ENCODE measurements around the gene TMEM184A.
A peak's percentile ranks its signal among the peaks of the same experiment; 100 is the strongest.

Gene TMEM184A

GRCh38 chr7:1546274-1546908 is 9.6 kb downstream of the TMEM184A start:
- intact Hi-C loops (cut with micrococcal nuclease): no loop called here
- no peaks in the 10 kb centered on the region for H3K9me3 Mint-ChIP-seq

DNA sequence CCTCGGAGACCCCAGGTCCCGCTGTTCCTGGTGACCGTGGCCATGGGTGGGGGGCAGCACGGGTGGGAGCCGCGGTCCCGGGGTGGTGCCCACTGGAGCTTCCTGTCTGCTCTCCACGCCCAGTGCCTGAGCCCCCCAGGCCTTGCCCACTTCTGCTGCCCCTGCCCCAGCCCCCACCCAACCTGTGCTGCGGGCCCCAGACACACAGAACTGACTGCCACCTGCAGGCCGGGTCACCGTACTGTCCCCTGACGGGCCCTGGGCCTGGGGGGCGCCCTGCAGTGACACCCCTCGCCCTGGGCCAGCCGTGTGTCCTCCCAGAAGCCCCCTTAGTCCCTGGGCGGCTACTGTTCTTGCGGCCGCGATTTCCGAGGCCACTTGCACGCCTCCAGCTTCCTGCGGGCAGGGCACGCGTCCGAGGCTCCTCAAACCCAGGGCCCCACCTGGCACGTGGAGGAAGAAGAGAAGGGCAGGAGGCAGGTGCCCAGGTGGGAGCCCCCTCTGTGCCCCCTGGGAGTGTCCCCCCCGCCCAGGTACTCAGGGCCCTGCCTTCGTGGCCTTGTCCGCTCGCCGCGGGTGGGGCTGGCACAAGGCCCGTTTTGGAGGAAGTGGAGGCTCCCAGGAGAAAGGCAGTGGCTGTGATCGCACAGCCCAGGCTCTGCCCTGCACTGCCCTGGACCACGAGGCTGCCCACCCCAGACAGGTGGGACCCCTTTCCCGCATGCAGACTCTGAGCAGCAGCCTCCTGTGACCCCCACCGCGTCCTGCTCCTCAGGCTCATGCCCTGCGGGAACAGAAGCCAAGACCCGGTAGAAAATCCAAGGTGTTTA is 10.4 kb downstream of the TMEM184A start:
- peak overlapping the region; percentile 64 for H3K27ac Mint-ChIP-seq
- no peak overlapping the region for H3K4me3 Mint-ChIP-seq
- H3K4me1 Mint-ChIP-seq (ENCODE audit: low read depth): peaks cover 14% of the 10 kb centered on the region
- H3K27me3 Mint-ChIP-seq: peaks cover 1% of the 10 kb centered on the region
- peaks cover 44% of the 10 kb centered on the region for H3K36me3 Mint-ChIP-seq (ENCODE audit: low read depth)
- intact Hi-C loops (cut with micrococcal nuclease): no loop called here
- no peaks in the 10 kb centered on the region for H3K9me3 Mint-ChIP-seq

More at GRCh38 chr7:1546274-1546908, 9.6 kb downstream of the TMEM184A start:
- peaks cover 14% of the 10 kb centered on the region for H3K4me1 Mint-ChIP-seq (ENCODE audit: low read depth)
- H3K36me3 Mint-ChIP-seq (ENCODE audit: low read depth): peaks cover 36% of the 10 kb centered on the region
- H3K27me3 Mint-ChIP-seq: peaks cover 1% of the 10 kb centered on the region
- no peak overlapping the region for H3K4me3 Mint-ChIP-seq
- H3K27ac Mint-ChIP-seq: peak overlapping the region; percentile 64

DNA sequence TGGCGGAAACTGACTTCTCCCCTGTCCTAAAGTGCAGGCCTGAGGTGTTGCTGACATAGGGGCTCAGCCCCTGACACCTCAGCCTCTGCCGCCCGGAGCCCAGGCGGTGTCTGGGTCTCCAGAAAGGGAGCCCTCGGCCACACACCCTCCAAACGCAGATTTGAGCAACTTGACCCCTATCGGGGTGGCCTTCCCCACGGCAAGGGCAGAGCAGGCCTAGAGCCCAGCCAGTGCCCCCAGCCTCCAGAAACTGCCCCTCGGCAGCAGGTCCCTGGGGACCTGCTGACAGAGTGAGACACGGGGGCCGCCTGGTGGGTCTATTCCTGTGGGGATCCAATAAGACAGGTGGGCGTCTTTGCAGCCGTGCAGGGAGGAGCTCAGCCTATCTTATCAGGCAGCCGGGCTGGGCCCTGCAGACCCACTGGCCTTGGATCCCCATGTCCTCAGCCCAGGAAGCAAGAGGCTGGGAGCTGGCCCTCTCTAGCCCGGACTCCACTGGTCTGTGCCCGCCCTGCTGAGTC is 11.0 kb downstream of the TMEM184A start:
- Mint-ChIP-seq H3K4me1 (ENCODE audit: low read depth) (peaks cover 14% of the 10 kb centered on the region), H3K27me3 (peaks cover 1% of the 10 kb centered on the region), H3K4me3 (no peak overlapping the region), H3K36me3 (ENCODE audit: low read depth) (peaks cover 51% of the 10 kb centered on the region), H3K27ac (no peak overlapping the region), H3K9me3 (no peaks in the 10 kb centered on the region)
- intact Hi-C loops (cut with micrococcal nuclease): no loop called here

GRCh38 chr7:1544178-1544895 is 11.7 kb downstream of the TMEM184A start:
- H3K27ac Mint-ChIP-seq: peak overlapping the region; percentile 14
- H3K36me3 Mint-ChIP-seq (ENCODE audit: low read depth): peaks cover 57% of the 10 kb centered on the region
- no peak overlapping the region for H3K4me3 Mint-ChIP-seq
- H3K4me1 Mint-ChIP-seq (ENCODE audit: low read depth): peaks cover 14% of the 10 kb centered on the region
- no peaks in the 10 kb centered on the region for H3K9me3 Mint-ChIP-seq
- intact Hi-C loops (cut with micrococcal nuclease): no loop called here
- H3K27me3 Mint-ChIP-seq: peaks cover 1% of the 10 kb centered on the region

DNA sequence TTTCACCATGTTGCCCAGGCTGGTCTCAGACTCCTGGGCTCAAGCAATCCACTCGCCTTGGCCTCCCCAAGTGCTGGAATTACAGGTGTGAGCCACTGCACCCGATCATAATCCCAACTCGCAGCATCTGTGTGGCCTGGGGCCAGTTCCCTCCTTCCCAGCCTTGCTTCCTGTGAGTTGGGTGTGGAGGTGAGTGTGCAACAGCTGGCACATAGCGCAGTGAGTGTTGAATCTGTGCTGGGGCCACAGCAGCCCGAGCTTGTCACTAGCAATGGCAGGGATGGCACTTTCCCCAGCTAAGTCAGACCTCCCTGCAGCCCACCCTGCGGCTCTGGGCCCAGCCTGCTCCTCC is 12.2 kb downstream of the TMEM184A start:
- H3K27me3 Mint-ChIP-seq: peaks cover 1% of the 10 kb centered on the region
- intact Hi-C loops (cut with micrococcal nuclease): no loop called here
- H3K9me3 Mint-ChIP-seq: no peaks in the 10 kb centered on the region
- peak overlapping the region; percentile 14 for H3K27ac Mint-ChIP-seq
- peaks cover 62% of the 10 kb centered on the region for H3K36me3 Mint-ChIP-seq (ENCODE audit: low read depth)
- H3K4me1 Mint-ChIP-seq (ENCODE audit: low read depth): peaks cover 14% of the 10 kb centered on the region
- no peak overlapping the region for H3K4me3 Mint-ChIP-seq

DNA sequence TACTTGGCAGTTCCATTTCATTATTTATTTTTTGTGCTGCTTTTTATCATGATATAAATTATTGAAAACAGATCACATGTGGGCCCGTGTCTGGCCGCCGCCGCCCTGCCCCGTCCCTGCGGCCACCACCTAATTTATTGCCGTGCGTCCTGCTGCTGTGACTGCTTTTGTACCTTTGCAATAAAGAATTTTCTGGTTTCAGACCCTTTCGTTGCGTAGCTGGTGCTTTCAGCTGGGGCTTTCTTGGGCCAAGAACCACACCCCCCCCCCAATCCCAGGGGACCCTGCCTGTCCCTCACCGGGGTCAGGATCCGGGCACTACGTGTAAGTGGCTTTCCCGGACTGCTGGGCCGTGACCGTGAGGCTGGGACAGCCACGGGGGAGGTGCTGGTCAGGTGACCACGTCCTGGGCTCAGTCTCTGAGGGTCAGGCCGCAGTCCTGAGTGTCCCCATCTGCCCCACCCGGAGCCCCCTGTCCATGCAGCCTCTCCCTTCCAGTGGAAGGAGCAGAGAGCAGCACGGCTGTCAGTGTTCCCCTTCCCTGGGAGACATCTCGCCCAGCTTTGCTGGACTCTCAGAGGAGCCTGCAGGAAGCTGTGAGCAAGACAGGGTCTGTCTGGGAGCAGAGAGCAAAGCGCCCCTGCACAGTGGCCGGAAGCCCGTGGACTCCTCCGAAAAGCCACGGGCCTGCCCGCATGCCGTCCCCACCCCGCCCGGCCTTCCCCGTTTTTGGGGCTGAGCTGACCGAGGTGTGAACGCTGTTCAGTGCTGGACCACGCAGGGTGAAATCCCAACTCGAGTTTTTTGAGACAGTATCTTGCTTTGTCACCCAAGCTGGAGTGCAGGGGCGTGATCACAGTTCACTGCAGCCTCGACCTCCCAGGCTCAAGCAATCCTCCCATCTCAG is 12.9 kb downstream of the TMEM184A start:
- peak overlapping the region; percentile 14 for H3K27ac Mint-ChIP-seq
- H3K4me3 Mint-ChIP-seq: no peak overlapping the region
- H3K9me3 Mint-ChIP-seq: no peaks in the 10 kb centered on the region
- no peaks in the 10 kb centered on the region for H3K27me3 Mint-ChIP-seq
- peaks cover 10% of the 10 kb centered on the region for H3K4me1 Mint-ChIP-seq (ENCODE audit: low read depth)
- intact Hi-C loops (cut with micrococcal nuclease): no loop called here
- H3K36me3 Mint-ChIP-seq (ENCODE audit: low read depth): peaks cover 66% of the 10 kb centered on the region

- intact Hi-C loops (cut with micrococcal nuclease): no loop called here
- Mint-ChIP-seq H3K36me3 (ENCODE audit: low read depth) (peaks cover 74% of the 10 kb centered on the region), H3K9me3 (no peaks in the 10 kb centered on the region), H3K27ac (no peak overlapping the region), H3K4me3 (no peak overlapping the region), H3K27me3 (no peaks in the 10 kb centered on the region), H3K4me1 (ENCODE audit: low read depth) (peaks cover 15% of the 10 kb centered on the region)
These were observed 13.7 kb downstream of the TMEM184A start for GRCh38 chr7:1542329-1542728.

DNA sequence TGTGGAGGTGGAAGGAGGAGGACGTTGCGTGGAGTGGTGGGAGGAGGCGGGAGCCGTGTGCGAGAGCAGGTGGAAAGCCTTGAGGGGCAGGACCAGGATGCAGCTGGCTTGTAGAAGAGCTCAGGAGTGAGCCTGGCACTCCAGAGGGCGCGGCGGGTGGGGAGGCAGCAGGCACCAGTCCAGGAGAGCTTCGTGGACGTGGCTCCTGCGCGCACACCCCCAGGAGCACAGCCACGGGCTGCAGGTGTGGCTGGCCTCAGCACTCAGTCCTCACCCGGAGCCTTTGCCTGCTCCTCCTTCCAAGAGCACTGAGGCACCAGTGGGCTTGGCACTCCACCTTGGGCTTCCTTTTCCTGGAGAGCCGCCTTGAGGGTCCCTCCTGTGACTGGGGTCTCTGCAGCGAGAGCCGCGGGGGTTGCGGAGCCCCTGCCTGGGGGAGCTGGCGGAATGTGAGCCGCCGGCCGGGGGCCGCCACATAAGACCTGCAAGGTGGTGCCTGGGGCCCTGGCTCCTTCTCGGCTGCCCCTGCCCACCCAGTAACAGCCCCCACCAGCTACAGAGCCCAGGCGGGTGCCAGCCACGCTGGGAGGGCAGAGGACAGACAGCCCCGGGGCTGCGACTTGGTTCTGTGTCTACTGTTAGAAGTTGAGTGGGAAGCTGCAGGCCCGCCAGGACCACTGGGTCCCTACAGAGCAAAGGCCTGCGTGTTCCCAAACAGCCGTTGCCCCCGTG is 14.4 kb downstream of the TMEM184A start:
- Mint-ChIP-seq H3K36me3 (ENCODE audit: low read depth) (peaks cover 81% of the 10 kb centered on the region), H3K9me3 (no peaks in the 10 kb centered on the region), H3K27ac (no peak overlapping the region), H3K4me1 (ENCODE audit: low read depth) (peaks cover 20% of the 10 kb centered on the region), H3K4me3 (no peak overlapping the region), H3K27me3 (no peaks in the 10 kb centered on the region)
- intact Hi-C loops (cut with micrococcal nuclease): no loop called here

- H3K27me3 Mint-ChIP-seq: no peaks in the 10 kb centered on the region
- H3K27ac Mint-ChIP-seq: no peak overlapping the region
- peaks cover 89% of the 10 kb centered on the region for H3K36me3 Mint-ChIP-seq (ENCODE audit: low read depth)
- H3K9me3 Mint-ChIP-seq: no peaks in the 10 kb centered on the region
- peaks cover 23% of the 10 kb centered on the region for H3K4me1 Mint-ChIP-seq (ENCODE audit: low read depth)
- intact Hi-C loops (cut with micrococcal nuclease): no loop called here
- no peak overlapping the region for H3K4me3 Mint-ChIP-seq
These were observed 15.2 kb downstream of the TMEM184A start for GRCh38 chr7:1540776-1541271.

DNA sequence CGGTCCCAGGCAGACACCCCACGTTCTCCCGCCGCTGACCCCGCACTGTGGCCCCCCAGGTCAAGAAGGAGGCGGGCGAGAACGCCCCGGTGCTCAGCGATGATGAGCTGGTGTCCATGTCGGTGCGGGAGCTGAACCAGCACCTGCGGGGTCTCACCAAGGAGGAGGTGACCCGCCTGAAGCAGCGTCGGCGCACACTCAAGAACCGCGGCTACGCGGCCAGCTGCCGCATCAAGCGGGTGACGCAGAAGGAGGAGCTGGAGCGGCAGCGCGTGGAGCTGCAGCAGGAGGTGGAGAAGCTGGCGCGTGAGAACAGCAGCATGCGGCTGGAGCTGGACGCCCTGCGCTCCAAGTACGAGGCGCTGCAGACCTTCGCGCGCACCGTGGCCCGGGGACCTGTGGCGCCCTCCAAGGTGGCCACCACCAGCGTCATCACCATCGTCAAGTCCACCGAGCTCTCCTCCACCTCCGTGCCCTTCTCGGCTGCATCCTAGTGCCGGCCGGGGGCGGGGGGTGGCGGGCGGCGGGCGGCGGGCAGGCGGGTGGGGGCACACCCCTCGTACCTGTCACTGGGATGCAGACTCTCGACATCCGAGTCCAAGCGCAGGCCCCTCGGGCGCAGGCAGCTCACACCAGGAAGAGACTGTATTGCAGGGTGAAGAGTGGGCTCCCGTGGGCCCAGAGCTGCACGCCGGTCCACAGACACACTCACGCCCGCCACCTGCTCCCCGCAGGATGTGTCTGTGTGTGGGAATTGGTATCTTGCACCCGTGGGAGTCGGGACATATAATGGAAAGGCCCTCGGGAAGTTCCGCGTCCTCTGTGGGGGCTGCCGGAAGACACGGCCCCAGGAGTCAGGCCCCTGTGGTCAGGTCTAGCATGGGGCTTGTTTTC is 15.9 kb downstream of the TMEM184A start:
- intact Hi-C loops (cut with micrococcal nuclease): no loop called here
- Mint-ChIP-seq H3K36me3 (ENCODE audit: low read depth) (peaks cover 96% of the 10 kb centered on the region), H3K9me3 (no peaks in the 10 kb centered on the region), H3K27ac (no peak overlapping the region), H3K4me3 (no peak overlapping the region), H3K27me3 (no peaks in the 10 kb centered on the region), H3K4me1 (ENCODE audit: low read depth) (peaks cover 25% of the 10 kb centered on the region)

DNA sequence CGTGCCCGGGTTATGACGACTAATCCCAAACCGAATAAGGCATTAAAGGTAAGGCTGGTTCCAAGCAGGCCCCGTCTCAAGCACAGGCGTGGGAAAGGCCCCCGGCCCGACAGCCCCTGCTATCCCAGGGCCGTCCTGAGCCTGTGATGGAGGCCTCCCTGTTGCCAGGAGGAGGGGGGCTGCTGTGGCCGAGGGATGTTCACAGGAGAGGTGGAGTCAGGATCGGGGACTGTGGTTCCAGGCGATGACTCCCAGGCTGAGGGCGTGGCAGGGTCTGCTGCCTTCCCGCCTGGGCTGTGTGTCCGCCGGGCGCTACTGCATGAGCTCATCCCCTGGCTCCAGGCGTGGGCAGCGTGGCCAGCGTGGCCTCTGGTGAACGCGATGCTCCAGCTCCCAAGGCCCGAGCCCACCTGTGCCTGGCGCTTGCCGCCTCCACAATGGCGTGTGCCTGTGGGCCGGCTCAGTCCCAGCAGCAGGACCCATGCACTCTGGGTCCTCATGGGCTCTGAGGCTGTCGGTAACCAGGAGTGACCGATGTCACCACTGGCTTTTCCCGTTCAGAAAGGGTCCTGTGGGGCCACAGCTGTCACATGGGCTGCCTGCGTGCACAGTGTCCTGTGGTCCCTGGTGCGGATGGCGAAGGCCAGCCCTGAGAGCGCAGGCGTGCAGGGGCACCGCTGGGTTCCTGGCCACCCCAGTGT is 16.7 kb downstream of the TMEM184A start:
- no peak overlapping the region for H3K4me3 Mint-ChIP-seq
- H3K27ac Mint-ChIP-seq: no peak overlapping the region
- H3K4me1 Mint-ChIP-seq (ENCODE audit: low read depth): peaks cover 32% of the 10 kb centered on the region
- no peaks in the 10 kb centered on the region for H3K27me3 Mint-ChIP-seq
- peaks cover 97% of the 10 kb centered on the region for H3K36me3 Mint-ChIP-seq (ENCODE audit: low read depth)
- intact Hi-C loops (cut with micrococcal nuclease): no loop called here
- H3K9me3 Mint-ChIP-seq: no peaks in the 10 kb centered on the region

Measured in dendritic cell treated with granulocyte-macrophage colony-stimulating factor and Interleukin-4, amounts not matched to agents 40 ng/mL and 50 ng/mL, for 4 days (primary cell).